GM23248 (cell line): ENCODE data around the gene DCP1A.

ENCODE experiments used
- EZH2 ChIP-seq: fragments of 200-600 bp; sonication (generic); IDR thresholded peaks from 2 replicates; pipeline ENCODE4 v1.6.1; 2018; ENCODE audit warnings: antibody characterized with exemption, mild to moderate bottlenecking; ENCODE audit not compliant: insufficient read depth, poor library complexity, severe bottlenecking
- EZH2phosphoT487 ChIP-seq: fragments of 200-600 bp; sonication (generic); IDR thresholded peaks from 2 replicates; pipeline ENCODE4 v1.6.1; 2018; ENCODE audit warnings: antibody characterized with exemption, moderate library complexity, mild to moderate bottlenecking, low read depth; ENCODE audit not compliant: insufficient read depth

DNA sequence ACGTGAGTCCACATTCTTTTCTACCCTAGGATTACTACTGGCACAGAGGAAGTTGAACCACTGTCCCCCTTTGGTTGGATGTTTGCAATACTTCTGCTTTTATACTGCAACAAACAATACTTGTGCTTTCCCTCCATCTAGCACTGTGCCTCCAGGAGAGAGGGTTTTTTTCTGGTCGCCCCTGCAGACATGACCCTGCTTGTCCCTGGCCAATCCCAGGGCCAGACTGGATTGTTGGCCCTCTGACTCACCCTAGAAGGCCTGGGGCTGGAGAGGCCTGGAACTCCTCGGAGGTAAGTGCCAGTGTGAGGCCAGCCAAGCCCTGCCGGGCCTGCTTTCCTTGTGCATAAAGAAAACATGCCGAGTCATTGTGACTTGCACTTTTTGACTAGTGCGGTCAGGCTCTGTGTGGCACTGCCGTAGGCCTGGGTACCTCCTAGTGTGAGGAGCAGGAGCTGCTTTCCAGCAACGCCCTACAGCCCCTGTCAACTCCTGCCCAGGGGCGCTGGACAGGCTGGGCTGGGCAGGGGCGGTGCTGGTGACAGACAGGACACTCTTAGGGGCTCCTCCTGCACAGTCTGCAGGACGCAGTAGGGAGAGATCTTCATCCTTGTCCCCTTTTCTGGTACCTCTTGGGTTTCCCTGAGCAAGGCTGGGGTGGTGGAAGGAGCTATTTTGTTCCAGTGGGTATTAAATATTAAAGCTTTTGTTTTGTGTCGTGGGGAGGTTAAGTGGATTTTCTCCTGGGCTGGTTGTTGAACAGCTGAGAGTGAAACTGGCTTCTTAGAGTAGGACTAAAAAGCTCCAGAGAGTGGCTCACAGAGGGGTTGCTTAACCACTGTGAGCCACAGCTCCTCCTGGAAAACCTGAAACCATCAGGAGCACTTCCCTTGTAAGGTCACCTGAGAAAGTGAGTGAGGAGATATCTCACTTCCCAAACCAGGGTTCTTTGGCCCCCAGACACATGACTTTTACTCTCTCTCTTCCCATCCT is 77.2 kb downstream of the DCP1A start:
- no peak for TF ChIP-seq EZH2
- no peak for TF ChIP-seq EZH2phosphoT487
